Measurements from ENCODE around the gene FEM1C.
A peak's percentile ranks its signal among the peaks of the same experiment; 100 is the strongest.

Gene FEM1C

GRCh38 chr5:115544436-115545350 lies at the start of gene FEM1C:
Gene FEM1C, minus strand, starts transcription at chr5:115544775. Its CDS starts 1,282 bp downstream, at chr5:115543493.
- peak; percentile 57 for DNase-seq (ENCODE audit: low read depth)

GRCh38 chr5:115589043-115589442 lies 44.5 kb upstream of the FEM1C start:
- DNase-seq (ENCODE audit: low read depth), result no peak

GRCh38 chr5:115588640-115589039 lies 44.1 kb upstream of the FEM1C start:
- DNase-seq (ENCODE audit: low read depth), result no peak

- DNase-seq (ENCODE audit: low read depth), result no peak
Observed at GRCh38 chr5:115586525-115587146, 42.1 kb upstream of the FEM1C start.

GRCh38 chr5:115585265-115585664 lies 40.7 kb upstream of the FEM1C start:
- no peak for DNase-seq (ENCODE audit: low read depth)

- no peak for DNase-seq (ENCODE audit: low read depth)
Observed at GRCh38 chr5:115584501-115584900, 39.9 kb upstream of the FEM1C start.

- DNase-seq (ENCODE audit: low read depth), result peak; percentile 59
Observed at GRCh38 chr5:115583474-115583873, 38.9 kb upstream of the FEM1C start.

- no peak for DNase-seq (ENCODE audit: low read depth)
Observed at GRCh38 chr5:115580941-115581340, 36.4 kb upstream of the FEM1C start.

- no peak for DNase-seq (ENCODE audit: low read depth)
Observed at GRCh38 chr5:115579747-115580173, 35.2 kb upstream of the FEM1C start.

- DNase-seq (ENCODE audit: low read depth), result no peak
Observed at GRCh38 chr5:115579216-115579615, 34.6 kb upstream of the FEM1C start.

- DNase-seq (ENCODE audit: low read depth), result no peak
Observed at GRCh38 chr5:115578657-115579056, 34.1 kb upstream of the FEM1C start.

- no peak for DNase-seq (ENCODE audit: low read depth)
Observed at GRCh38 chr5:115577741-115578140, 33.2 kb upstream of the FEM1C start.

GRCh38 chr5:115577329-115577728 lies 32.8 kb upstream of the FEM1C start:
- DNase-seq (ENCODE audit: low read depth), result no peak

GRCh38 chr5:115575167-115576070 lies 30.8 kb upstream of the FEM1C start:
- no peak for DNase-seq (ENCODE audit: low read depth)

- no peak for DNase-seq (ENCODE audit: low read depth)
Observed at GRCh38 chr5:115573133-115573532, 28.6 kb upstream of the FEM1C start.

GRCh38 chr5:115571441-115571878 lies 26.9 kb upstream of the FEM1C start:
- no peak for DNase-seq (ENCODE audit: low read depth)

- DNase-seq (ENCODE audit: low read depth), result no peak
Observed at GRCh38 chr5:115568668-115569067, 24.1 kb upstream of the FEM1C start.

- no peak for DNase-seq (ENCODE audit: low read depth)
Observed at GRCh38 chr5:115565233-115565632, 20.7 kb upstream of the FEM1C start.

- DNase-seq (ENCODE audit: low read depth), result no peak
Observed at GRCh38 chr5:115561176-115561575, 16.6 kb upstream of the FEM1C start.

GRCh38 chr5:115559524-115559923 lies 14.9 kb upstream of the FEM1C start:
- DNase-seq (ENCODE audit: low read depth), result no peak

- no peak for DNase-seq (ENCODE audit: low read depth)
Observed at GRCh38 chr5:115558388-115558956, 13.9 kb upstream of the FEM1C start.
